Common myeloid progenitor, CD34-positive (primary cell): ENCODE results near the gene RBM7.
A peak's percentile ranks its signal among the peaks of the same experiment; 100 is the strongest.

Source experiments
- CTCF ChIA-PET: fragments of 350-600 bp; sonication (Branson Sonifier 250); formaldehyde crosslinking; loops from one replicate; lab custom pipeline; 2021; ENCODE audit warnings: antibody characterized with exemption; lab: Charles Lee
- POLR2A ChIA-PET: fragments of 350-600 bp; sonication (Branson Sonifier 250); formaldehyde crosslinking; loops from one replicate; lab custom pipeline; 2021; ENCODE audit warnings: antibody characterized with exemption; lab: Charles Lee
- DNase-seq, 3 donors: peaks; one replicate each; pipeline versions ENCODE4 v3.0.0 to v3.0.0-alpha.2; 2013
- H3K27ac ChIP-seq, 2 experiments: 1 replicate in 1 of 2; 2 replicates in 1 of 2; pipeline ENCODE4 v1.7.0; 2013; ENCODE audit warnings: inconsistent platforms in 2 of 2, low read length in 2 of 2, mild to moderate bottlenecking in 2 of 2, low read depth in 1 of 2, moderate library complexity in 1 of 2; ENCODE audit not compliant: severe bottlenecking in 2 of 2, insufficient read depth in 1 of 2, poor library complexity in 1 of 2
- H3K27me3 ChIP-seq, 5 experiments: replicated peaks in 2 of 5; 1 replicate in 3 of 5; 2 replicates in 2 of 5; pipeline versions ENCODE4 v1.6.1 to v1.7.0; 2013; ENCODE audit warnings: low read length in 4 of 5, mild to moderate bottlenecking in 2 of 5, moderate library complexity in 2 of 5, inconsistent platforms in 1 of 5; ENCODE audit not compliant: insufficient read depth in 5 of 5, control insufficient read depth in 4 of 5
- H3K36me3 ChIP-seq, 4 experiments: 1 replicate in 2 of 4; 2 replicates in 2 of 4; pipeline versions ENCODE4 v1.6.1 to v1.7.0; 2013; ENCODE audit warnings: low read length in 3 of 4, control low read depth in 1 of 4, mild to moderate bottlenecking in 1 of 4; ENCODE audit not compliant: control insufficient read depth in 4 of 4, insufficient read depth in 4 of 4
- H3K4me1 ChIP-seq, 4 experiments: 1 replicate in 3 of 4; 2 replicates in 1 of 4; pipeline versions ENCODE4 v1.6.1 to v1.7.1; 2013; ENCODE audit warnings: low read length in 3 of 4, mild to moderate bottlenecking in 3 of 4, control low read depth in 1 of 4, inconsistent platforms in 1 of 4, moderate library complexity in 1 of 4; ENCODE audit not compliant: control insufficient read depth in 4 of 4, insufficient read depth in 4 of 4; ENCODE audit errors: control extremely low read depth in 1 of 4
- H3K4me3 ChIP-seq, 7 experiments: 1 replicate in 4 of 7; 2 replicates in 3 of 7; pipeline versions ENCODE4 v1.5.1 to v1.7.0; 2013; ENCODE audit warnings: mild to moderate bottlenecking in 7 of 7, low read length in 6 of 7, moderate library complexity in 6 of 7, inconsistent platforms in 2 of 7, low read depth in 2 of 7, control low read depth in 1 of 7; ENCODE audit not compliant: insufficient read depth in 4 of 7, control insufficient read depth in 1 of 7; ENCODE audit errors: extremely low read depth in 1 of 7
- H3K9me3 ChIP-seq, 5 experiments: 1 replicate in 4 of 5; 2 replicates in 1 of 5; pipeline versions ENCODE4 v1.6.1 to v1.7.1; 2013; ENCODE audit warnings: low read length in 4 of 5, mild to moderate bottlenecking in 2 of 5, inconsistent platforms in 1 of 5, low read depth in 1 of 5, moderate library complexity in 1 of 5; ENCODE audit not compliant: control insufficient read depth in 4 of 5, insufficient read depth in 2 of 5; ENCODE audit errors: control extremely low read depth in 1 of 5
- WGBS: methylation state at CpG from one replicate; pipeline ENCODE4 v1.1.5; 2013; ENCODE audit not compliant: insufficient coverage; 5-methylcytosine and 5-hydroxymethylcytosine counted together

The RBM7 gene

DNA sequence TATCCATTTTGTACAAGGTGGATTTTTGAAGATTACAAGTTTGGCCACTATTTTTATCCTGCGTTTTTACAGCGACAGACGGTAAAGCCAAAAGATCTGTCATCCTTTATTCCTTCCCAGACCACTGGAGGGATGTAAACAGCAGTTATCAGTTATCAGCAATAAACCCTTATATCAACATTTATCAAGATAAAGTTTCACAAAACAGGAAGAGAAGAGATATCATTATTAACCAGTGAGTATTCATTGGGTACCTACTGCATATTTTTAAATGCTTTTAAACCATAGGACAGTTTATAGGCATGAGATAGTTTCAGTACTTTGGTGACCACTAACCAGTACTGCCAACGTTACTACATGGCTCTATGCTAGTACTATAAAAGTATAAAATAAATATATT is 32.9 kb downstream of the RBM7 start:
- Histone ChIP-seq H3K4me3 (no peak overlapping the region), H3K36me3 (no peaks in the 10 kb centered on the region), H3K27ac (no peak overlapping the region), H3K9me3 (peaks cover 0 to 2% (median 0%) of the 10 kb centered on the region in 5 experiments), H3K27me3 (no peaks in the 10 kb centered on the region), H3K4me1 (peaks cover 0 to under 1% (median 0%) of the 10 kb centered on the region in 4 experiments)
- DNase-seq, result no peak
- 80% methylated on average over 3 of the region's 4 CpGs for WGBS
- CTCF ChIA-PET, result no interaction called here
- POLR2A ChIA-PET, result no interaction called here

DNA sequence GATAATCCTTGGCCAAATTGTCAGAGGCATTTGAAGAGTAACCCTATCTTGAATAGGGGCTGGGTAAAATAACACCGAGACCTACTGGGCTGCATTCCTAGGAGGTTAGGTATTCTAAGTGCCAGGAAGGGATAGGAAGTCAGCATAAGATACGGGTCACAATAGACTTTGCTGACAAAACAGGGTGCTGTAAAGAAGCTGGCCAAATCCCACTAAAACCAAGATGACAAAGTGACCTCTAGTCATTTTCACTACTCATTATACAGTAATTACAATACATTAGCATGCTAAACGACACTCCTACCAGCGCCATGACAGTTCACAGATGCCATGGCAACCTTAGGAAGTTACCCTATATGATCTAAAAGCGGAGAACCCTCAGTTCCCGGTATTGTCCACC is 37.8 kb downstream of the RBM7 start:
- POLR2A ChIA-PET, result no interaction called here
- Histone ChIP-seq H3K27ac (peak overlapping the region in 1 of 2 experiments; percentile 16), H3K4me1 (peaks cover 6 to 21% (median 15%) of the 10 kb centered on the region in 4 experiments), H3K4me3 (peak overlapping the region in 1 of 7 experiments; percentile 97), H3K36me3 (no peaks in the 10 kb centered on the region), H3K9me3 (no peaks in the 10 kb centered on the region), H3K27me3 (no peaks in the 10 kb centered on the region)
- DNase-seq, result no peak
- CTCF ChIA-PET, result no interaction called here
- 89% methylated on average over 6 of the region's 6 CpGs for WGBS

DNA sequence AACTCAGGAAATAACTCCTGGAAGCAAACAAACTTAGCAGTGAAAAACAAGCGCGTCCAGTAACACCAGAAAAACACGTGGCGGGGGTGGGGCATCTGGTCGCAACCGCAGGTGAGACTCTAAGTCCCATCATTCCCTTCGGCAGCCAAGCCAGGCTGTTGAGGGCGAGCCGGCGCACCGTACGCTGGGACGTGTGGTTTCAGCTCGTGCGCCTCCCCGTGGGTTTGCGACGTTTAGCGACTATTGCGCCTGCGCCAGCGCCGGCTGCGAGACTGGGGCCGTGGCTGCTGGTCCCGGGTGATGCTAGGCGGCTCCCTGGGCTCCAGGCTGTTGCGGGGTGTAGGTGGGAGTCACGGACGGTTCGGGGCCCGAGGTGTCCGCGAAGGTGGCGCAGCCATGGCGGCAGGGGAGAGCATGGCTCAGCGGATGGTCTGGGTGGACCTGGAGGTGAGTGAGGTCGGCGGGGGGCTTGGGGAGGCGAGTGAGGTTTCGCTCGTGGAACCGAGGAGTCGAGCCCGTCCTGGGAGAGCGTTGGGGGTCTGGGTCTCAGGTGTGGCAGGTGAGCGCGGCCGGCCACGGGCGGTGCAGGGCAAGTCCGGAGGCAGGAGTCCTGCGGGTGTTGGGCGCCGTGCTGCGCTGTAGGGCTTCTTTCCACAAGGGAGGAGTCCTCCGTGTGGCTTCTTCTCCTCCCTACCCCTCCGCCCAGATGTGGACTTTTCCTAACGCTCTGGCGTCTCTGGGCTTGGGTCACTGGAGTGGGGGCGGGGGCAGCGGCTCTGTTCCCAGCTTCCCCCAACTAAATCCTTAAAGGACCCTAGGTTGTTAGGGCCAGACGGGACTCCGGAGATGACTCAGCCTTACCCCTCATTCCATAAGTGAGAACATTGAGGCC is 39.0 kb downstream of the RBM7 start, which contains the start of gene REXO2:
Gene REXO2 (plus strand): TSS at position 239 of the 892 bp plus-strand sequence. CDS start 62 bp downstream, at position 301.
- POLR2A ChIA-PET, result no interaction called here
- H3K27ac ChIP-seq, result peak within 1 kb of the TSS; percentile 19 to 82
- H3K9me3 ChIP-seq, result no peaks in the 10 kb centered on the region
- 0% methylated on average over 55 of the region's 64 CpGs for WGBS
- H3K4me3 ChIP-seq, result peak within 1 kb of the TSS; percentile 87 to 99 (median 97)
- H3K4me1 ChIP-seq, result peaks cover 6 to 21% (median 15%) of the 10 kb centered on the region in 4 experiments
- H3K27me3 ChIP-seq, result no peaks in the 10 kb centered on the region
- H3K36me3 ChIP-seq, result peaks cover 0 to 9% (median 4%) of the 10 kb centered on the region in 4 experiments
- CTCF ChIA-PET, result interaction anchor here (0.9 kb wide), 1 partner anchor 40 kb away, joined by 3 read pairs; no protein-coding TSS in a partner anchor
- DNase-seq, result peak; percentile 96 to 98 (median 97)

DNA sequence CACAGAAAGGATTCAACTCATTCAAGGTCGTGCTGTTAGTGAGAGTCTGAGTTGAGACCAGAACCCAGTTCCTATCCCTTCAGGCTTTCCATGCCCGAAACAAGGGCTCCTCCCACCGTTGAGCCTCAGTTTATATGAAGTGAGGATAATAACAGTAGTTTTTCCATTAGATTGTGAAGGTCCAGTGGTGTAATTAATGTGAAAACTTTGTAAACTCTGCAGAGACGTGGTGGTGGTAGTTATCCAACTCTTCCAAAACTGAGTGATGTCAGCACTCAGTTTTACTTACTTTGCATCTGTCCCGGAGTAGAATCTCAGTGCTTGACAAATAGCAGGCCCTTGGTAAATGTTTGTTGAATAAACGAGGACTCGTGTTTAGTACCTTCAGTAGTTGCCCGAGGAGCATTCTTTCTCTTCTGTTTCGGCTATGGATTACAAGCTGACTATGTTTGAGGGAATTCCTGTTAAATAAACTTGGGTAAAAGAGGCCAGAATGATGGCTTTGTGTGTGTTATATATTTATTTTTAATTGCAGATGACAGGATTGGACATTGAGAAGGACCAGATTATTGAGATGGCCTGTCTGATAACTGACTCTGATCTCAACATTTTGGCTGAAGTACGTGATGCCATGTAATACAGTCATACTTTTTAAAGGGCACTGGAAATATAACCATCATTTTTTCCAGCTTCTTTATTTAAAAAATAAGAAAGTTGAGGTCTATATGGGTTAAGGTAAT is 39.8 kb downstream of the RBM7 start:
- POLR2A ChIA-PET, result no interaction called here
- no peaks in the 10 kb centered on the region for H3K9me3 ChIP-seq

GRCh38 chr11:114440971-114441763 is 40.7 kb downstream of the RBM7 start:
- Histone ChIP-seq H3K27ac (peak overlapping the region in 1 of 2 experiments; percentile 7), H3K4me1 (peaks cover 6 to 21% (median 15%) of the 10 kb centered on the region in 4 experiments), H3K9me3 (no peaks in the 10 kb centered on the region), H3K36me3 (peaks cover 5 to 9% (median 8%) of the 10 kb centered on the region in 4 experiments), H3K4me3 (peak overlapping the region in 1 of 7 experiments; percentile 5), H3K27me3 (no peaks in the 10 kb centered on the region)
- ChIA-PET POLR2A (no interaction called here), CTCF (no interaction called here)
- WGBS, result no CpG with 5 or more reads among the region's 7 CpGs
- no peak for DNase-seq

More for the DNA sequence above, 39.8 kb downstream of the RBM7 start:
- Histone ChIP-seq H3K4me1 (peaks cover 6 to 21% (median 15%) of the 10 kb centered on the region in 4 experiments), H3K36me3 (peaks cover 0 to 9% (median 5%) of the 10 kb centered on the region in 4 experiments), H3K4me3 (peak overlapping the region; percentile 87 to 99 (median 97)), H3K27me3 (no peaks in the 10 kb centered on the region), H3K27ac (peak overlapping the region; percentile 19 to 82)
- CTCF ChIA-PET, result no interaction called here
- DNase-seq, result no peak
- 34% methylated on average over 7 of the region's 10 CpGs for WGBS

DNA sequence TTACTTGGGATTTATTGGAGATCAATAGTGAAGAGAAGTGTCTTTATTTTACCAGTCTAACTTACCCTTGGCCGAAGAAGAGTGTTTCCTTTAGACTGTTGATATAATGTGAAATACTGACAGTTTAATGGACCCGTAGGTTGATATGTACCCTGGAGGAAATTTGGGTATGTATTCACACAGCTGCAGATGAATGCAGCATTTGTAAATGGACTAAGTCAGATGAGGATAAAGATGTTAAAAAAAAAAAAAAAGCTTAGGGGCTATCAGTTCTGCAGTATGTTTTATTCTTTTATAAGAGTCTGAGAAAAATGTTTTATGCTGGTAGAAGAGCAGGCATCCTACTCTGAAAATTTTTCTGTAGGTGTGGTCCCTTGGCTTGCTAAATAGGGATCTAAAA is 41.5 kb downstream of the RBM7 start:
- 96% methylated on average over 2 of the region's 2 CpGs for WGBS
- H3K9me3 ChIP-seq, result no peaks in the 10 kb centered on the region
- H3K4me3 ChIP-seq, result no peak overlapping the region
- H3K27ac ChIP-seq, result no peak overlapping the region
- DNase-seq, result no peak
- no peaks in the 10 kb centered on the region for H3K27me3 ChIP-seq
- ChIA-PET POLR2A (no interaction called here), CTCF (no interaction called here)
- peaks cover 9 to 12% (median 11%) of the 10 kb centered on the region in 4 experiments for H3K36me3 ChIP-seq
- H3K4me1 ChIP-seq, result peaks cover 6 to 21% (median 15%) of the 10 kb centered on the region in 4 experiments
